HG03108 (cell line): ENCODE results near the gene FBLN5.

Experiments
- ATAC-seq: cut with Tn5 transposase; IDR thresholded peaks from one replicate; pipeline ENCODE4 v1.9.1; 2021; ENCODE audit warnings: moderate library complexity; ENCODE audit not compliant: unreplicated experiment

Gene FBLN5

GRCh38 chr14:91946622-91947474 is 646 bp downstream of the FBLN5 start:
- no peak for ATAC-seq

GRCh38 chr14:91945751-91946621 is 1.5 kb downstream of the FBLN5 start:
- ATAC-seq = no peak

- ATAC-seq = no peak
These were observed 4.5 kb downstream of the FBLN5 start for GRCh38 chr14:91942946-91943345.

- ATAC-seq = no peak
These were observed 5.4 kb downstream of the FBLN5 start for GRCh38 chr14:91942128-91942527.

- no peak for ATAC-seq
These were observed 7.3 kb downstream of the FBLN5 start for GRCh38 chr14:91940209-91940608.

GRCh38 chr14:91935586-91935985 is 11.9 kb downstream of the FBLN5 start:
- ATAC-seq = no peak

GRCh38 chr14:91934554-91935285 is 12.8 kb downstream of the FBLN5 start:
- ATAC-seq = no peak

GRCh38 chr14:91931478-91932088 is 15.9 kb downstream of the FBLN5 start:
- ATAC-seq = no peak

- ATAC-seq = no peak
These were observed 17.8 kb downstream of the FBLN5 start for GRCh38 chr14:91929700-91930099.

- ATAC-seq = no peak
These were observed 19.7 kb downstream of the FBLN5 start for GRCh38 chr14:91927800-91928199.

- ATAC-seq = no peak
These were observed 20.3 kb downstream of the FBLN5 start for GRCh38 chr14:91927191-91927590.

- no peak for ATAC-seq
These were observed 21.2 kb downstream of the FBLN5 start for GRCh38 chr14:91926131-91926890.

GRCh38 chr14:91925727-91926121 is 21.8 kb downstream of the FBLN5 start:
- ATAC-seq = no peak

- ATAC-seq = no peak
These were observed 22.3 kb downstream of the FBLN5 start for GRCh38 chr14:91925001-91925726.

- no peak for ATAC-seq
These were observed 27.0 kb downstream of the FBLN5 start for GRCh38 chr14:91920526-91920925.

- ATAC-seq = no peak
These were observed 27.7 kb downstream of the FBLN5 start for GRCh38 chr14:91919814-91920213.

- no peak for ATAC-seq
These were observed 29.2 kb downstream of the FBLN5 start for GRCh38 chr14:91918186-91918883.

- no peak for ATAC-seq
These were observed 35.5 kb downstream of the FBLN5 start for GRCh38 chr14:91912035-91912434.
